Activated T-helper 1 cell treated with Interleukin-2 at 50 U/mL for 16 hours (primary cell): ENCODE data around the gene TEK.

Experiments used
- DNase-seq: peaks from one replicate; pipeline ENCODE4 v3.0.0-alpha.2; 2020; ENCODE audit warnings: low read depth

TEK gene

GRCh38 chr9:27179245-27179865 lies 70.3 kb downstream of the TEK start:
- DNase-seq, result no peak

DNA sequence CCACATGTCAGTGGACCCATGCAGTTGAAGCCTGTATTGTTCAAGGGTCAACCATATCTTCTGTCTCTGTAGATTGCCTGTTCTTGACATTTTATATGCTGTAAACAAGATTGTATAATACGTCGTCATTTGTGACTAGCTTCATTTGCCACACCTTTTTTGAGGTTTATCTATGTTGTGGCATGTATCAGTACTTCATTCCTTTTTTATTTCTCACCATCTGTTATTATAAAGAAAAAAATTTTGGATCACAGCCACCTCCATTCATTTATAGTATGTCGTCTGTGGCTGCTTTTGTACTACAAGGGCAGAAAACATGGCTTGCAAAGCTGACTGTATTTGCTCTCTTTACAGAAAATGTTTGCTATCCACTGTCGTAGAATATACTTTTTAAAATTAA lies 72.4 kb downstream of the TEK start:
- no peak for DNase-seq

- DNase-seq, result no peak
Measured at GRCh38 chr9:27182421-27182820, 73.4 kb downstream of the TEK start.

- DNase-seq, result no peak
Measured at GRCh38 chr9:27183131-27183530, 74.1 kb downstream of the TEK start.

GRCh38 chr9:27183701-27184100 lies 74.7 kb downstream of the TEK start:
- no peak for DNase-seq

DNA sequence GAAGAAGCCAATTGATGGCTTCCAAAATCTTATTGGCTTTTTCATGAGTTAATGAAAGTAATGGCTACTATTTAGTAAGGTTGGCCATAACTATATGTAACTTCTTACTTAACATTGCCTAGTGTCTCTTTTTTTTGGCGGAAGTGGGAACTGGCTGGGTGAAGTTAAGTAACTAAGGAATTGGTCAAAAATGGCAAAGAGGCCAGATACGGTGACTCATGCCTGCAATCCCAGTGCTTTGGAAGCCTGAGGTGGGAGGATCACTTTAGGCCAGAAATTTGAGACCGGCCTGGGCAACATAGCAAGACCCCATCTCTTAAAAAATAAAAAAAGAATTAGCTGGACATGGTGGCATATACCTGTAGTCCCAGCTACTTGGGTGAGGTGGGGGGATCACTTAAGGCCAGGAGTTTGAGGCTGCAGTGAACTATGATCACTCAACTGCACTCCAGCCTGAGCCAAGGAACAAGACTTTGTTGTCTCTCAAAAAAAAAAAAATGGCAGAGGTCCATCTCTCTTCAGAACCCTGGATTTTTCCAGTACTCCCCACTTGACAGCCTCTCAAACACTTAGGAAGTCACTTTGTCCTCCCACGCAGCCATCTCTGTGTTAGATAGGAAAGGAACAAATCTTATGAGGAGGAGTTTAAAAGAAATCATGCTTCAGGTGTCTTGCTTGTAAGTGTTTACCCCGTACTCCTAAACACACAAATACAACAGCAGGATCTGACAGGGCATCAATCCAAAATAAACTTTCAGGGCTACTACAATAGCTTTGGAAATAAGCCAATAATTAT lies 75.7 kb downstream of the TEK start:
- DNase-seq, result no peak

GRCh38 chr9:27188426-27188825 lies 79.4 kb downstream of the TEK start:
- no peak for DNase-seq

GRCh38 chr9:27189426-27189825 lies 80.4 kb downstream of the TEK start:
- no peak for DNase-seq

DNA sequence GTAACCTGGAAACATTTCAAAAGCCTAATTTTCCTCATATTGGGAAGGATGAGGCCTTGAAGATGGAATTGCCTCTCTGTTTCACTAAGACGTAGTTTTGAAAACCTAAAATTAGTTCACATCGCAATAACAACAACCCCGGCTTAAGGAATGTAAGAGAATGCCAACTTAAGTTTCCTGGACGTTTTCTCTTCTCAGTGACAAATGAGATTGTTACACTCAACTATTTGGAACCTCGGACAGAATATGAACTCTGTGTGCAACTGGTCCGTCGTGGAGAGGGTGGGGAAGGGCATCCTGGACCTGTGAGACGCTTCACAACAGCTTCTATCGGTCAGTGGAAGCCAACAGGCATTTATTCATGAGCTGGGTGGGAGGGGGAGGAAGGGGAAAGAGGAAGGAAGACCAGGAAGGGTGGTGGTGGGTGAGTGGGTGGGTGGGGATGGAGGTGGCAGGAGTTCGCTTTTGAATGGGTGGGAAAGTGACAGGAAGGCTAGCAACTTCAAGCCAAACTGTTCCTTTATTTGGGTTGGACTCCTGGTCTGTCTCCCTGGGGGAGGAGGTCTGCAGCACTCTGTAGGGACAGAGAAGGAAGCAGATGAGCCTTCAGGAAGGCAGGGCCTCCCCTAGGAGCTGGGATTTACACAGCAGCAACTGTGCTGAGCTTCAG lies 83.4 kb downstream of the TEK start:
- no peak for DNase-seq

GRCh38 chr9:27193886-27194285 lies 84.9 kb downstream of the TEK start:
- DNase-seq, result no peak

DNA sequence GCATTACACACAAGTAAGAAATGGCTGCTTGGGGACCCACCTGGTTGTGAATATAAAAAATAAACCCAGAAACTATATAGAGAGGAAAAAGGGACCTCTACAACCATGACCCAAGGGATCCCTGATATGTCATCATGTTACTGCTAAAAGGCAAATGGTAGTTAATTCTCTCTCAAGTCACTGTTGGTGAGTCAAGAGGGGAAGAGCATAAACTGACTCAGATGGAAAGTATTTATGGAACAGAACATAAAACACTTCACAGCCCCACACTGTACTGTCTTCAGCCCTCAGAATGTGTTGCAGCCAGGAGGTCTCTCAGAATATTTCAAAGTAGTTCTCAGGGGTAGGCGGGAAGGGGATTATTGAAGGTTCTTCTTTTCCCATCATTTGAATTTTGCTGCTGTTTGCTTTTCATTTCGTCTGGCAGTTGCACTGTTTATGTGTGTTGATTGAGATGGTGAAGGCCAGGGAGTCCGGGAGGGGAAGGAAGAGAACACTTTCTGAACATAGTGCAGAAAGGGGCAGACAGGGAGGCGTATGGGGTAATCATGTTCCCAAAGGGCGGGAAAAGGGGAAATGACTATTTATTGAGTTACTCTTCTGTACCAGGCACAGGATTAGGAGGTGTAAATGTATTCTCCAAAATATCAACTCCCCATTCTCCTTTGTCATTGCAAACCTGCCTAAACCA lies 85.5 kb downstream of the TEK start:
- no peak for DNase-seq

DNA sequence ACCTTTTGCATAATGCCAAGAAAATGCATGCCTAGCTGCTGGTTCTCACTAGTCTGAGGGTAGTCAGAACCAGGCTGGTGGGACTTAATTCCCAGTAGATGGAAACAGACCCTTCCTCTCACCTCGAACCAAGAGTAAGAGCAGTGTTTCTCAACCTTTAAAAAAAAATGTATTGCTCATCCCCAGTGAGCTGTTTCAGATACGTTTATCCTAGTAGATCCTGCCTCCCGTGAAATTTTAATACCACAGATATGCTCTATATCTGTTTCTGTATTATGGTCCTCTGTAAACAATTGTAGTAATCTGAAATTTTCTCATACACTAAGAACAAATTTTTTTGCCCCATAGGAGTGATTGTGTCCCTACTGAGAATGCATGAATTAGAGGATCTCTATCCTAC lies 86.2 kb downstream of the TEK start:
- DNase-seq, result no peak

DNA sequence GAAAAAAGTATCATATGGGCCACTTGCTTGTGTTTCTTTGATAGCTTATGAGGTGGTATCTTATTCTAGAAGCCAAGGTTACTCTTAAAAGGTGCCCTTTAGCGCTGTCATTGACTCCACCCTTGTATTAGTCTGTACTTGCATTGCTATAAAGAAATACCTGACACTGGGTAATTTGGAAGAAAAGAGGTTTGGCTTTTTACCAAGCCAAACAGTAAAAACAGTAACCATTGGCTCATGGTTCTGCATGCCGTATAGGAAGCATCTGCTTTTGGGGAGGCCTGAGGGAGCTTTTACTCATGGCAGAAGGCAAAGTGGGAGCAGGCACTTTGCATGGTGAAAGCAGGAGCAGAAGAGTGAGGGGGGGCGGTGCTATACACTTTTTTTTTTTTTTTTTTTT lies 87.4 kb downstream of the TEK start:
- no peak for DNase-seq

GRCh38 chr9:27198190-27198589 lies 89.2 kb downstream of the TEK start:
- DNase-seq, result no peak

DNA sequence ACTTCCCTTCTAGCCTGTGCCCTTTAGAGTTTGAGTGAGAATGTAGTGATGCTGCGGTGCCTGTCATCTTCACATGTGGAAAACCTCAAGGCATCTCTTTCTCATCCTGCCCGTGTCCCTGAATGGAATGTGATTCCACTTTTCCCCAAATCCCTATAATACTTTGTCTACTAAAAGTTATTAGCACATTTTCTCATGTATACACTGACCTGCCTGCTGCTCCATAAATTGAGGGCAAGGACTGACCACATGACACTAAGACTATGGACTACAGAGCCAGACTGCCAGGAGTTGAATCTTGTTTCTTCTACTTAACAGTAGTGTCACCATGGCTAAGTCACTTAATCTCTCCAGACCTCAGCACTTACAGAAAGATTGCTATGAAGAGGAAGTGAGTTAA lies 93.0 kb downstream of the TEK start:
- DNase-seq, result no peak

- DNase-seq, result no peak
Measured at GRCh38 chr9:27203783-27204182, 94.8 kb downstream of the TEK start.

GRCh38 chr9:27204578-27204977 lies 95.6 kb downstream of the TEK start:
- DNase-seq, result no peak

- no peak for DNase-seq
Measured at GRCh38 chr9:27205198-27205597, 96.2 kb downstream of the TEK start.

DNA sequence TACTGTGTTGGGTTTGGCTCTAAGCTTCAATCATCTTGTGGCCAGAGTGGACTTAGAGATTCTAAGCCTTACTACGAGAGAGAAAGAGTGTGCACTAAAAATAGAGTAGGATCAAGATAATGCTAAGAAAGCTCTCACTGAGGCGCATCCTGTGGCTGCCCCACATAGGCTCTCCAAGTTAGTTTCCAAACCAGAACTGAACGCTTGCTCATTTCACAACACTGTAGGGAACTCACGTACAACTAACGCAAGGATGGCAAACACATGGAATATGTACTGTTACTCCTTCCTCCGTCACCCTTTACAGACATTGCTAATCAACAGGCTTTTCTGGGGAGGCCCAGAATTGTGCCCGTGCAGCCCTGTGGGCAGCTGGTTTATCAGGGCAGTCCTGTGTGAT lies 97.0 kb downstream of the TEK start:
- DNase-seq, result no peak

- DNase-seq, result no peak
Measured at GRCh38 chr9:27209034-27209433, 100.0 kb downstream of the TEK start.

GRCh38 chr9:27210588-27210987 lies 101.6 kb downstream of the TEK start:
- DNase-seq, result no peak

GRCh38 chr9:27212191-27212590 lies 103.2 kb downstream of the TEK start:
- DNase-seq, result no peak

DNA sequence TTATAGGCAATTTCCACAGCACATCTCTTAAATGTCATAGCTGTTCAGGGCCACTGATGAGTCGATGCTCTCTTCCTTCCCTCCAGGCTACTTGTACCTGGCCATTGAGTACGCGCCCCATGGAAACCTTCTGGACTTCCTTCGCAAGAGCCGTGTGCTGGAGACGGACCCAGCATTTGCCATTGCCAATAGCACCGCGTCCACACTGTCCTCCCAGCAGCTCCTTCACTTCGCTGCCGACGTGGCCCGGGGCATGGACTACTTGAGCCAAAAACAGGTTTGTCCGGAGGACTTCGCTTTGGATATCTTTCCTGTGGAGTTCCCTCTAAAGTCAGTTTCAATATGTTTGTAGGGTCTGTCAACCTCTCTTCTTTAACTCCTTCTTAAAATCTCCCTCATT lies 103.6 kb downstream of the TEK start:
- no peak for DNase-seq
